ENCODE measurements around the gene PHACTR4. TPM values are rescaled to one million over a fixed set of nuclear protein-coding genes. Genes with fewer than 3 reads are reported as not detected.

Gene PHACTR4
- total RNA-seq, 6 experiments from 2014 or later, result 16.1 to 25.8 (median 23.3) TPM

DNA sequence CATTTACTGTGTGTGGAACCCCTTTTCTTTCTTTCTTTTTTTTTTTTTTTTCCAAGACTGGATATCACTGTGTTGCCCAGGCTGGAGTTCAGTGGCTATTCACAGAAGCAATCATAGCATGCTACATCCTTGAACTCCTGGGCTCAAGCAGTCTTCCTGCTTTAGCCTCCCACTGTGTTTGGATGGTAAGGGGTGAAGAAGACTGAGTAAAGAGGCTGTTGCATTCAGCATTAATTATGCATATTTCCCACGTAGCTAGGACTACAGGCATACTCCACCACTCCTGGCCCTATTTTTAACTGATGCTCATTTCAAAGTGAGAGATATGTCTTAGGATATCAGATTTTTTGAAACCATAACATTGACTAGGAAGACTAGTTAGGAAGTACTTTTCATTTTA, 39.5 kb downstream of the PHACTR4 start:
- no peaks in the 10 kb centered on the region for H3K9me3 ChIP-seq
- no peak overlapping the region for H3K4me3 ChIP-seq
- H3K27me3 ChIP-seq, result no peaks in the 10 kb centered on the region
- TF ChIP-seq POLR2A (IDR thresholded peaks at IDR 0.05) (no peak), CTCF (IDR thresholded peaks at IDR 0.05) (no peak)
- peaks cover 0 to 11% (median 5%) of the 10 kb centered on the region in 4 donors for H3K4me1 ChIP-seq
- ATAC-seq (no peak), DNase-seq (no peak)
- WGBS (ENCODE audit: insufficient coverage, low coverage, low lambda C conversion rate, missing lambda C conversion rate), result 90% methylated on average over 1 of the region's 1 CpG
- H3K36me3 ChIP-seq, result no peaks in the 10 kb centered on the region
- no peak overlapping the region for H3K27ac ChIP-seq
- intact Hi-C loops (cut with DNase I), result loop anchor here in 1 of 2 donors (10.0 kb wide), 1 partner anchor 86 kb away; no protein-coding TSS in a partner anchor

DNA sequence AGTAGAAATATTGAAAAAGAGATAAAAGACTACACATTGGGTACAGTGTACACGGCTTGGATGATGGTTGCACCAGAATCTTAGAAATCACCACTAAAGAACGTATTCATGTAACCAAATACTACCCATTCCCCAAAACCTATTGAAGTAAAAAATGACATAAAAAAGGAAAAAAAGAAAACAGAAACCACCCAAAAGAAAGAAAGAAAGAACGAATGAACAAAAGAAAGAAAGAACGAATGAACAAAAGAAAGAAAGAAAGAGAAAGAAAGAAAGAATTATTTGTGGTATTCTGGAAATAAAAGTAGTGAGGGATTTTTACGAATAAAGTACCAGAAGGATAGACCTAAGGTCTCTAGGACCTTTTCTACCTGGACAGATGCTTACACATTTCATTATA, 42.1 kb downstream of the PHACTR4 start:
- Histone ChIP-seq H3K9me3 (no peaks in the 10 kb centered on the region), H3K36me3 (no peaks in the 10 kb centered on the region), H3K27me3 (no peaks in the 10 kb centered on the region), H3K4me1 (peaks cover 0 to 11% (median 5%) of the 10 kb centered on the region in 4 donors), H3K27ac (no peak overlapping the region), H3K4me3 (no peak overlapping the region)
- 88% methylated on average over 5 of the region's 5 CpGs for WGBS (ENCODE audit: insufficient coverage, low coverage, low lambda C conversion rate, missing lambda C conversion rate)
- DNase-seq (no peak), ATAC-seq (no peak)
- TF ChIP-seq POLR2A (IDR thresholded peaks at IDR 0.05), result no peak
- no peak for TF ChIP-seq CTCF (IDR thresholded peaks at IDR 0.05)
- intact Hi-C loops (cut with DNase I), result no loop called here

DNA sequence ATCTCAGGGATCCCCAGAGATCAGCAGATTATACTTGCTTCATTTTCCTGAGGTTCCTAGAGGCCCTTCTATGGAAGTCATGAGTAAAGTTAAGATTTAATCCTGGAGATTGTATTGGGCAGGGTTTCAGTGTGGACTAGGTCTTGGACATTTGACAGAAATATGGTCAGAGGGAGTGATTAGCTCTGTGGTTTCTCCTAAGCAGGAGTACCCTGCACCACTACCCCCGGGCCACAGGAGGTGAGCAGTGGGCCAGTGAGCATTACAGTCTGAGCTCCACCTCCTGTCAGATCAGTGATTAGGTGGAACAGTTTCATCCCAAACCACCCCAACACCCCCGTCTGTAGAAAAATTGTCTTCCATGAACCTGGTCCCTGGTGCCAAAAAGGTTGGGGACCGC, 43.2 kb downstream of the PHACTR4 start:
- no peak overlapping the region for H3K4me3 ChIP-seq
- H3K4me1 ChIP-seq, result peaks cover 0 to 12% (median 5%) of the 10 kb centered on the region in 4 donors
- intact Hi-C loops (cut with DNase I), result no loop called here
- H3K9me3 ChIP-seq, result no peaks in the 10 kb centered on the region
- ATAC-seq (peak; percentile 10 to 50 (median 43)), DNase-seq (no peak)
- 100% methylated on average over 1 of the region's 3 CpGs for WGBS (ENCODE audit: insufficient coverage, low coverage, low lambda C conversion rate, missing lambda C conversion rate)
- no peak for TF ChIP-seq CTCF (IDR thresholded peaks at IDR 0.05)
- TF ChIP-seq POLR2A (IDR thresholded peaks at IDR 0.05), result no peak
- H3K27me3 ChIP-seq, result no peaks in the 10 kb centered on the region
- H3K27ac ChIP-seq, result no peak overlapping the region
- no peaks in the 10 kb centered on the region for H3K36me3 ChIP-seq

- no peak for DNase-seq
- H3K27me3 ChIP-seq, result no peaks in the 10 kb centered on the region
- 40% methylated on average over 2 of the region's 2 CpGs for WGBS (ENCODE audit: insufficient coverage, low coverage, low lambda C conversion rate, missing lambda C conversion rate)
- ATAC-seq, result no peak
- peaks cover 0 to 16% (median 5%) of the 10 kb centered on the region in 4 donors for H3K4me1 ChIP-seq
- H3K4me3 ChIP-seq, result no peak overlapping the region
- H3K9me3 ChIP-seq, result no peaks in the 10 kb centered on the region
- TF ChIP-seq CTCF (IDR thresholded peaks at IDR 0.05), result no peak
- no peak for TF ChIP-seq POLR2A (IDR thresholded peaks at IDR 0.05)
- no peaks in the 10 kb centered on the region for H3K36me3 ChIP-seq
- intact Hi-C loops (cut with DNase I), result no loop called here
- no peak overlapping the region for H3K27ac ChIP-seq
Measured at GRCh38 chr1:28416509-28417194, 47.1 kb downstream of the PHACTR4 start.
